Natural killer cell (primary cell): Measurements from ENCODE around the gene ZAP70. TPM values are rescaled to one million over a fixed set of nuclear protein-coding genes. Genes with fewer than 3 reads are reported as not detected.

Experiments used
- ATAC-seq, 3 donors: fragments of 150-1000 bp in 2 of 3; fragments of 200-7000 bp in 1 of 3; cut with Tn5 transposase; 1 replicate in 1 of 3; 2 replicates in 2 of 3; pipeline ENCODE4 v1.10.0; 2021; ENCODE audit warnings: mild to moderate bottlenecking in 2 of 3, moderate library complexity in 2 of 3
- DNase-seq, 2 donors: peaks; one replicate each; pipeline versions ENCODE4 v3.0.0 to v3.0.0-alpha.2; 2013 to 2021; ENCODE audit warnings: mixed read lengths in 1 of 2
- H3K27ac ChIP-seq: one replicate; pipeline ENCODE4 v1.5.1; 2013; ENCODE audit warnings: mild to moderate bottlenecking, low read length
- H3K27me3 ChIP-seq: one replicate; pipeline ENCODE4 v1.6.1; 2013; ENCODE audit warnings: low read length; ENCODE audit not compliant: control insufficient read depth, insufficient read depth
- H3K36me3 ChIP-seq: one replicate; pipeline ENCODE4 v1.6.1; 2013; ENCODE audit warnings: low read length; ENCODE audit not compliant: control insufficient read depth, insufficient read depth
- H3K4me1 ChIP-seq: one replicate; pipeline ENCODE4 v1.6.1; 2013; ENCODE audit warnings: low read length; ENCODE audit not compliant: control insufficient read depth, insufficient read depth
- H3K4me3 ChIP-seq: one replicate; pipeline ENCODE4 v1.5.1; 2013; ENCODE audit warnings: low read length
- H3K9me3 ChIP-seq: one replicate; pipeline ENCODE4 v1.6.1; 2013; ENCODE audit warnings: low read length; ENCODE audit not compliant: control insufficient read depth, insufficient read depth
- H3K27ac Mint-ChIP-seq, 2 donors: one replicate each; pipeline ENCODE4 v1.8.0; 2022; ENCODE audit warnings: mild to moderate bottlenecking in 2 of 2, mixed read lengths in 2 of 2, moderate library complexity in 1 of 2
- H3K27me3 Mint-ChIP-seq, 2 donors: one replicate each; pipeline ENCODE4 v1.8.0; 2022; ENCODE audit warnings: low read depth in 2 of 2, mixed read lengths in 2 of 2
- H3K36me3 Mint-ChIP-seq: one replicate; pipeline ENCODE4 v1.8.0; 2022; ENCODE audit warnings: mixed read lengths
- H3K4me1 Mint-ChIP-seq, 2 donors: one replicate each; pipeline ENCODE4 v1.8.0; 2022; ENCODE audit warnings: mixed read lengths in 2 of 2
- H3K4me3 Mint-ChIP-seq: one replicate; pipeline ENCODE4 v1.8.0; 2022; ENCODE audit warnings: mild to moderate bottlenecking, moderate library complexity, mixed read lengths
- H3K9me3 Mint-ChIP-seq, 2 donors: one replicate each; pipeline ENCODE4 v1.8.0; 2022; ENCODE audit warnings: mixed read lengths in 2 of 2
- CTCF ChIP-seq: fragments of 200-600 bp; IDR thresholded peaks from one replicate; pipeline ENCODE4 v1.8.0; 2022; ENCODE audit warnings: antibody characterized with exemption
- WGBS: methylation state at CpG from one replicate; pipeline ENCODE4 v1.1.7; 2013; ENCODE audit warnings: missing lambda C conversion rate; ENCODE audit not compliant: insufficient coverage; 5-methylcytosine and 5-hydroxymethylcytosine counted together
- intact Hi-C: fragments of 100-400 bp; cut with micrococcal nuclease; formaldehyde crosslinking; loops from one replicate; pipeline ENCODE4 v1.14.2; 2022
- total RNA-seq, 4 donors: library from RNA; stranded (reverse); fragments of 120-200 nt in 1 of 4; gene quantifications; one replicate each; pipeline versions ENCODE4 v1.2.3 to v1.2.4, GENCODE V29; 2013 to 2022

ZAP70 gene
- total RNA-seq, 3 donors from 2014 or later (not counting 1 experiment from before 2014, with no cell fraction given): 883 to 1,008 (median 954) TPM

GRCh38 chr2:97702731-97703470 is 10.5 kb upstream of the ZAP70 start:
- 94% methylated on average over 14 of the region's 19 CpGs for WGBS
- H3K4me1 ChIP-seq: no peaks in the 10 kb centered on the region
- H3K27me3 Mint-ChIP-seq: peaks cover 4 to 10% of the 10 kb centered on the region in 2 donors
- H3K4me1 Mint-ChIP-seq: no peaks in the 10 kb centered on the region
- H3K36me3 Mint-ChIP-seq: no peaks in the 10 kb centered on the region
- H3K9me3 ChIP-seq: no peaks in the 10 kb centered on the region
- H3K27me3 ChIP-seq: no peaks in the 10 kb centered on the region
- no peak overlapping the region for H3K27ac Mint-ChIP-seq
- no peak for TF ChIP-seq CTCF
- intact Hi-C loops: no loop called here
- H3K9me3 Mint-ChIP-seq: no peaks in the 10 kb centered on the region
- no peak overlapping the region for H3K4me3 Mint-ChIP-seq
- ATAC-seq: no peak
- no peaks in the 10 kb centered on the region for H3K36me3 ChIP-seq
- no peak overlapping the region for H3K4me3 ChIP-seq
- no peak overlapping the region for H3K27ac ChIP-seq
- no peak for DNase-seq

GRCh38 chr2:97703741-97704140 is 9.6 kb upstream of the ZAP70 start:
- H3K9me3 ChIP-seq: no peaks in the 10 kb centered on the region
- Mint-ChIP-seq H3K36me3 (no peaks in the 10 kb centered on the region), H3K4me1 (no peaks in the 10 kb centered on the region), H3K4me3 (no peak overlapping the region), H3K27ac (no peak overlapping the region), H3K9me3 (no peaks in the 10 kb centered on the region), H3K27me3 (peaks cover 0 to 2% of the 10 kb centered on the region in 2 donors)
- no peaks in the 10 kb centered on the region for H3K27me3 ChIP-seq
- TF ChIP-seq CTCF: no peak
- WGBS: 58% methylated on average over 2 of the region's 3 CpGs
- no peak for ATAC-seq
- H3K27ac ChIP-seq: no peak overlapping the region
- intact Hi-C loops: no loop called here
- H3K4me3 ChIP-seq: no peak overlapping the region
- no peaks in the 10 kb centered on the region for H3K4me1 ChIP-seq
- H3K36me3 ChIP-seq: no peaks in the 10 kb centered on the region
- DNase-seq: no peak

GRCh38 chr2:97704989-97705388 is 8.4 kb upstream of the ZAP70 start:
- no peak for DNase-seq
- Mint-ChIP-seq H3K27me3 (no peaks in the 10 kb centered on the region), H3K4me3 (no peak overlapping the region), H3K4me1 (peaks cover 5% of the 10 kb centered on the region in 2 donors), H3K36me3 (no peaks in the 10 kb centered on the region), H3K27ac (no peak overlapping the region), H3K9me3 (no peaks in the 10 kb centered on the region)
- intact Hi-C loops: no loop called here
- no peak overlapping the region for H3K4me3 ChIP-seq
- peaks cover 5% of the 10 kb centered on the region for H3K4me1 ChIP-seq
- H3K27me3 ChIP-seq: no peaks in the 10 kb centered on the region
- WGBS: 90% methylated on average over 5 of the region's 5 CpGs
- H3K9me3 ChIP-seq: no peaks in the 10 kb centered on the region
- no peak overlapping the region for H3K27ac ChIP-seq
- TF ChIP-seq CTCF: no peak
- no peak for ATAC-seq
- H3K36me3 ChIP-seq: no peaks in the 10 kb centered on the region

GRCh38 chr2:97706112-97706511 is 7.3 kb upstream of the ZAP70 start:
- DNase-seq (no peak), ATAC-seq (no peak)
- H3K9me3 Mint-ChIP-seq: no peaks in the 10 kb centered on the region
- Histone ChIP-seq H3K4me3 (no peak overlapping the region), H3K4me1 (peaks cover 15% of the 10 kb centered on the region), H3K27ac (no peak overlapping the region), H3K9me3 (no peaks in the 10 kb centered on the region), H3K27me3 (no peaks in the 10 kb centered on the region), H3K36me3 (no peaks in the 10 kb centered on the region)
- H3K4me3 Mint-ChIP-seq: no peak overlapping the region
- WGBS: 94% methylated on average over 13 of the region's 13 CpGs
- H3K4me1 Mint-ChIP-seq: peaks cover 8 to 14% of the 10 kb centered on the region in 2 donors
- H3K27ac Mint-ChIP-seq: no peak overlapping the region
- intact Hi-C loops: no loop called here
- no peaks in the 10 kb centered on the region for H3K36me3 Mint-ChIP-seq
- TF ChIP-seq CTCF: no peak
- H3K27me3 Mint-ChIP-seq: no peaks in the 10 kb centered on the region
